HFF-Myc (cell line): ENCODE results near the gene LRP8.

Source experiments
- DNase-seq: peaks from one replicate; pipeline ENCODE4 v3.0.0-alpha.2; 2011; ENCODE audit warnings: low read depth; ENCODE audit errors: extremely low read depth
- H3K4me3 ChIP-seq: replicated peaks from 2 replicates; pipeline ENCODE4 v1.5.1; 2011; ENCODE audit warnings: low read depth, mild to moderate bottlenecking, control low read depth, low read length
- TF ChIP-seq, protein P1 (sequence below): IDR thresholded peaks from 2 replicates; pipeline ENCODE4 v1.5.1; 2012; ENCODE audit warnings: mild to moderate bottlenecking, low read depth, low read length, control low read depth; ENCODE audit errors: missing control alignments

Gene LRP8

GRCh38 chr1:53274541-53275185 lies 53.2 kb downstream of the LRP8 start:
- TF ChIP-seq, protein P1, sequence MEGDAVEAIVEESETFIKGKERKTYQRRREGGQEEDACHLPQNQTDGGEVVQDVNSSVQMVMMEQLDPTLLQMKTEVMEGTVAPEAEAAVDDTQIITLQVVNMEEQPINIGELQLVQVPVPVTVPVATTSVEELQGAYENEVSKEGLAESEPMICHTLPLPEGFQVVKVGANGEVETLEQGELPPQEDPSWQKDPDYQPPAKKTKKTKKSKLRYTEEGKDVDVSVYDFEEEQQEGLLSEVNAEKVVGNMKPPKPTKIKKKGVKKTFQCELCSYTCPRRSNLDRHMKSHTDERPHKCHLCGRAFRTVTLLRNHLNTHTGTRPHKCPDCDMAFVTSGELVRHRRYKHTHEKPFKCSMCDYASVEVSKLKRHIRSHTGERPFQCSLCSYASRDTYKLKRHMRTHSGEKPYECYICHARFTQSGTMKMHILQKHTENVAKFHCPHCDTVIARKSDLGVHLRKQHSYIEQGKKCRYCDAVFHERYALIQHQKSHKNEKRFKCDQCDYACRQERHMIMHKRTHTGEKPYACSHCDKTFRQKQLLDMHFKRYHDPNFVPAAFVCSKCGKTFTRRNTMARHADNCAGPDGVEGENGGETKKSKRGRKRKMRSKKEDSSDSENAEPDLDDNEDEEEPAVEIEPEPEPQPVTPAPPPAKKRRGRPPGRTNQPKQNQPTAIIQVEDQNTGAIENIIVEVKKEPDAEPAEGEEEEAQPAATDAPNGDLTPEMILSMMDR: no peak
- H3K4me3 ChIP-seq: no peak overlapping the region
- DNase-seq: no peak

DNA sequence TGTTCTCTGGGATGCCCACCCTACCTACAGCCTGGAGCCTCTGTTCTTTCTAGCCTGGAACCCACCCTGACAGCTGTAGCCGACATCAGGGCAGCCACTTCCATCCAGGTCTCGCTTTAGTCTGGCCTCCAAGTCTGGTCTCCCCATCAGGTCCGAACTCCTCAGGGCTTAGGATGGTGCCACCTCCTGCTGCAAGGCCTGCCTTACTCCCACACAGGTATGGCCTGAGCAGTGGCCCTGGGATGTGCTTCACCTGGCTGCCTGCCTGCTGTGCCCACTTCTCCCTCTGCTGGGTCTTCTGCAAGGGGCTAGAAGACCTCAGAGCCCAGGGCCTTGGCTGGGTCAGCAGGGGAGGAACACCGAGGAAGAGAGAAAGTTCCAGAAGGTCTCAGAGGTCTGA lies 53.8 kb downstream of the LRP8 start:
- no peak overlapping the region for H3K4me3 ChIP-seq
- TF ChIP-seq, protein P1: no peak
- no peak for DNase-seq

GRCh38 chr1:53273526-53273925 lies 54.3 kb downstream of the LRP8 start:
- TF ChIP-seq, protein P1: no peak
- no peak for DNase-seq
- no peak overlapping the region for H3K4me3 ChIP-seq

- H3K4me3 ChIP-seq: no peak overlapping the region
- TF ChIP-seq, protein P1: no peak
- DNase-seq: no peak
These were observed 55.5 kb downstream of the LRP8 start for GRCh38 chr1:53272349-53272748.

DNA sequence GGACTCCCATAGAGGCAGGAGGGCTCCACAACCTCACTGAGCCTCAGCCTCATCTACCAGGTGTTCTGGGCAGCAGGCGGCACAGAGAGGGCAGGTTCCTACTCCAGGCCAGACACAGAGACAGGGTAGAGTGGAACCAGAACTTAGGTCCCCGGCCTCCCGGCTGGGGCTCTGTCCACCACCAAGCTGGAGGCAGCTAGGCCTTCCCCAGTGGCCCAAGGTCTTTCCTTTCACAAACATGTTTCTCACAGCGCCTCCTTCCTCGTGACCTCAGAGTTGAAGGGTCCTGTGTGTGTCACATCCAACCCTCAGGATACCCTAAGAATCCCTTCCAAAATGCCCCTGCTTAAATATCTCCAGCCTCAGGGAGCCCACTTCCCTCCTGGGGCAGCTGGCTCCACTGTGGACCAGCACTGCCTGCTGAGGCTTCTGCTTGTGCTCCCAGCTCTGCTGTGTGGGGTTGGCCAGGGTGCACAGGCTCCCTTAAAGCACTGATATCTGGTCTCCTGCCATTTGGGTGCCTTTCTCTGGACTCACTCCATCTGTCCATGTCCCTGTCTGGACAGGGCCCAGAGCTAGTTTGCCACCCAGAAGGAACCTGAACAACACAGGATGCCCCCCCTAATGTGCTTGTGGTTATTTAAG lies 56.3 kb downstream of the LRP8 start:
- TF ChIP-seq, protein P1: no peak
- no peak for DNase-seq
- H3K4me3 ChIP-seq: no peak overlapping the region

DNA sequence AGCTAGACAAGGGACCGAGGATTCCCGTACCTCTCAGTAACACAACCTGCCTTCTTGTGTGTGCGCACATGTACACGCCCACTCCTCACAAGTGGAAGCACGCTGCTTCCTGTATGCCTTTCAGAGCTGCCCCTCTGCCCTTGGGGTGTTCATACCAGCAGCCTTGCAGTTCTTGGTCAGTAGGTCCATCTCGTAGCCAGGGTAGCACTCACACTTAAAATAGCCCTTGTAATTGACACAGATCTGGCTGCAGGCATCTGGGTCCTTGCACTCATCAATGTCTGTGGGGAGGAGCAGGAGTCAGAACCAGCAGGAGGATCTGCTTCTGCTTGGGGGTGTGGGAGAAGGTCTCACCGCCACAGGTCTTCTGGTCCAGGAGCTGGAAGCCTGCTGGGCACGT lies 57.0 kb downstream of the LRP8 start:
- TF ChIP-seq, protein P1: no peak
- DNase-seq: no peak
- no peak overlapping the region for H3K4me3 ChIP-seq

DNA sequence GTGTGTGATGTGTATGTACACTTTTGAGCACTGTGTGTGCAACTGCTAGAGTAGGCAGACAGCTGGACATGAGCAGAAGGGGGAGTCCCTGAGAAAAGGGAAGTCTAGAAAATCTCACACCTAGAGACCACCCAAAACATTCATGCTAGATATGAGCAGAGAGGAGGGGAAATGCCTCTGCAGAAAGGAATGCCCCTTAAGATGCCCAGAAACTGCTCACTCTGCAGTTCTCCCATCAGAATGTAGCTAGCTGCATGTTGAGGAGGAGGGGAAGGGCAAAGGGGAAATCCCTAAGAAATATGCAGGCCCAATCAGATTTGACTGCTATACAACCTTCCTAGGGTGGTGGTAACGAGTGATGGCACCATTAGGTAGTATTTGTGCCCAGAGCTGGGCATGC lies 57.8 kb downstream of the LRP8 start:
- DNase-seq: no peak
- TF ChIP-seq, protein P1: no peak
- H3K4me3 ChIP-seq: no peak overlapping the region
